ENCODE results near the gene SHANK3.

DNA sequence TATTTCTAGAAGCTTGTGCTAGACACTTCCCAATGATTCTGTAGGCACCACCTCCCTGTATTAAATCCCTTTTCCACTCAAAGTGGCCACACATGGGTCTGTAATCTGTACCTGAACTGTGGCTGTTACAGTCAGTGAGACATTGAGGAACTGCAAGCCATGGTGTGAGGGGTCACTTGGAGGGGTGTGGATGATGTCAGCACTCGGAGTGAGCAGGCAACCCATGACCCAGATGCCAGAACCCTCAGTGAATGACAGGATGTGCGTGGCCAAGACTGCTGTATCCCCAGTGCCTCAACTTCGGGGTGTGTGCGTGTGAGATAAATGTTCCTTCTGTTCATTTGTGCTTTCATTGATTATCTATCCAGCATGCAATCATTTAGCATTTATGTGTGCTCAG is 14.7 kb upstream of the SHANK3 start:
- TF ChIP-seq, protein P1, sequence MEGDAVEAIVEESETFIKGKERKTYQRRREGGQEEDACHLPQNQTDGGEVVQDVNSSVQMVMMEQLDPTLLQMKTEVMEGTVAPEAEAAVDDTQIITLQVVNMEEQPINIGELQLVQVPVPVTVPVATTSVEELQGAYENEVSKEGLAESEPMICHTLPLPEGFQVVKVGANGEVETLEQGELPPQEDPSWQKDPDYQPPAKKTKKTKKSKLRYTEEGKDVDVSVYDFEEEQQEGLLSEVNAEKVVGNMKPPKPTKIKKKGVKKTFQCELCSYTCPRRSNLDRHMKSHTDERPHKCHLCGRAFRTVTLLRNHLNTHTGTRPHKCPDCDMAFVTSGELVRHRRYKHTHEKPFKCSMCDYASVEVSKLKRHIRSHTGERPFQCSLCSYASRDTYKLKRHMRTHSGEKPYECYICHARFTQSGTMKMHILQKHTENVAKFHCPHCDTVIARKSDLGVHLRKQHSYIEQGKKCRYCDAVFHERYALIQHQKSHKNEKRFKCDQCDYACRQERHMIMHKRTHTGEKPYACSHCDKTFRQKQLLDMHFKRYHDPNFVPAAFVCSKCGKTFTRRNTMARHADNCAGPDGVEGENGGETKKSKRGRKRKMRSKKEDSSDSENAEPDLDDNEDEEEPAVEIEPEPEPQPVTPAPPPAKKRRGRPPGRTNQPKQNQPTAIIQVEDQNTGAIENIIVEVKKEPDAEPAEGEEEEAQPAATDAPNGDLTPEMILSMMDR (conservative IDR thresholded peaks at IDR 0.05) = no peak
- TF ChIP-seq ZFX (IDR thresholded peaks at IDR 0.05) = no peak
